Kasumi-1 (cell line): ENCODE data around the gene SEMA3C.

ENCODE experiments used
- DNase-seq, 2 experiments: peaks; one replicate each; lab custom pipeline; 2025; lab: John Stamatoyannopoulos, UW

The SEMA3C gene

DNA sequence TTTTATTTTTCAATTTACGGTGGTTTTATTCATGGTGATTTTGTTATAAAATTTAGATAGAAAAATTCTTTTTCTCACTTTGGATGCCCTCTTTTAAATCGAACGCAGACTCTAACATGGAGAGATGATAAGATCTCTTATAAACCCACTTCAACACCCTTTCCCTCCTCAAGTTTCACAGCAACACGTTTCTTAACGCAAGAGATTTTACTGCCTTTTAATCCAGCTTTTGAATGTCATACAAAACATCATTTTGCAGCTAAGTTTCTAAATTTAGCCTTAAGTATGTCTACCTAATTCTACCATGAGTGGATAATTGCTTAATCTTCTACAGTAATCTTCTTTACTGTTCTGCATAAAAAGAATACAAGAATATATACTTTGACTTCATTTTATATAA is 70.0 kb downstream of the SEMA3C start:
- no peak for DNase-seq

DNA sequence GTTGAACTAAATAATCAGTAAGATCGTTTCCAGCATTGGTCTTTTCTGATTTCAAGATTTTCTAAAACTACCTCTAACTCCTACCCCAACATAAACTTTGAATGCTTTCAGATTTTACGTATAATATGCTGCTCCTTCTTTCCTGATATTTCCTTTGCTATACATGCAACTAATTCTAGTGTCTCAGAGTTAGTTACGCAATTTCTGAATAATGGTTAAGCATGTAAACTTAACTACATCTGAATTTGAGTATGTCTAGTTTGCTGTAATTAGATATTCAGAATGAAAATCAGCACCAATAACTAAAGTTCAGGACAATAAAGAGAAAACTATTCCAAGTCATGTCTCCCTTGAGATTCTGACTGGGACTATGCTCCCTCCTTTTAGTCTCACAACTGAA is 71.0 kb downstream of the SEMA3C start:
- DNase-seq, result no peak

DNA sequence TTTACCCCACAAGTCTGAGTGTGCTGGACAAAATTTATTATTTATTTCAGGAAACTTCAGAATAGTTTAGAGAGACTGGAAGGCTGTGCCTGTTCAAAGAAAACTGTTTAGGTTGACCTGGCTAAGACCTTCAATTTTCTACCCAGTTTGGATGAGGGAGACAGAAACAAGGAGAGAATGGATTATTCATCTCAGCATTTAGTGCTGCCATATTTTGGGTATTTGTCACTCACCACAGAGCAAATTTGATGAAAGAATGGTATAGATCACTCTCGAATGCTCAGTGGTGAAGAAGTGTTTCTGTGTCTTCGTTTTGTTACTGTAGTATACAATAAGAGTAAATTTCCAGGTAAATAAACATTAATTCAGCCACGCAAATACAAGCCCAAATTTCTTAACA is 71.8 kb downstream of the SEMA3C start:
- DNase-seq, result no peak

DNA sequence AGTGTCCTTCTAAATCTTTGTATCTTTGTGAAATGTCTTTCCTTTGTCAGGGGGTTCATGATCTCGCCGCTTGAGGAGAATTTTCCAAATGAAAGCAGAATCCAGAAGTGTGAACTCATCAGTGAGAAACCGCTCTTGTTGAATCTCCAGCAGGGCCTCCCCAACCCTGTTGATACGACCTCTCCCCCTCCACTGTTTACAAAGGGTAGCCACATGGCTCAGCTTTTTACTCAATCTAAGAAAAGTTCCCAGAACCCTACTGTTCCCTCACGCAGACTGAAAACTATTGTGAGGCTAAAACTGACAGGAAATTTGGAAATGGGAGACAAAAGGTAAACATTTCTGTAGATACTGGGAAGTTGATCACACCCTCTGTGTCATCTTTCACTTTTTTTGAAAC is 73.9 kb downstream of the SEMA3C start:
- DNase-seq, result no peak

DNA sequence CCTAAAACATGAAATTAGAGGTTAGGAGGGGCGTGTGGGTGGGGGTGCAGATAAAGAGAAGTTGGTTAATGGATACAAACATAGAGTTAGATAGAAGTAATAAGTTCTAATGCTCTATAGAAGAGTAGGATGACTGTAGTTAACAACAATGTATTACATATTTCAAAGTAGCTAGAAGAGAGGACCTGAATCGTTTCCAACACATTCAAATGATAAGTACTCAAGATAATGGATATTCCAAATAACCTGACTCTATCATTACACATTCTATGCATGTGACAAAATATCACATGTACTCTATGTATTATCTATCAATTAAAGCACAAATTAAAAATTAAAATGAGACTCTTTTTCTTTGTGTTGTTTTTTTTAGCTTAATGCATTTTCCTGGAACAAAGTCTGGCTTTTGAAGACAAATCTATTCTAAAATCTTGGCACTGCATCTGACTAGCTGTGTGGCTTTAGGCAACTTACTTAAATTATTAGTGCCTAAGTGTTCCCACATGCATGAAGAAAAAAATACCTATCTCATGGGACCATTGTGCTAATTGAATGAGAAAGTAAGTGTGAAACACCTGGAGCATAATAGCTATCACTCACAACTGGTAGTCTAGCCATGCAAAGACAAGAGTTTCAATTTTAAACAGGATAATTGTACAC is 75.7 kb downstream of the SEMA3C start:
- no peak for DNase-seq

DNA sequence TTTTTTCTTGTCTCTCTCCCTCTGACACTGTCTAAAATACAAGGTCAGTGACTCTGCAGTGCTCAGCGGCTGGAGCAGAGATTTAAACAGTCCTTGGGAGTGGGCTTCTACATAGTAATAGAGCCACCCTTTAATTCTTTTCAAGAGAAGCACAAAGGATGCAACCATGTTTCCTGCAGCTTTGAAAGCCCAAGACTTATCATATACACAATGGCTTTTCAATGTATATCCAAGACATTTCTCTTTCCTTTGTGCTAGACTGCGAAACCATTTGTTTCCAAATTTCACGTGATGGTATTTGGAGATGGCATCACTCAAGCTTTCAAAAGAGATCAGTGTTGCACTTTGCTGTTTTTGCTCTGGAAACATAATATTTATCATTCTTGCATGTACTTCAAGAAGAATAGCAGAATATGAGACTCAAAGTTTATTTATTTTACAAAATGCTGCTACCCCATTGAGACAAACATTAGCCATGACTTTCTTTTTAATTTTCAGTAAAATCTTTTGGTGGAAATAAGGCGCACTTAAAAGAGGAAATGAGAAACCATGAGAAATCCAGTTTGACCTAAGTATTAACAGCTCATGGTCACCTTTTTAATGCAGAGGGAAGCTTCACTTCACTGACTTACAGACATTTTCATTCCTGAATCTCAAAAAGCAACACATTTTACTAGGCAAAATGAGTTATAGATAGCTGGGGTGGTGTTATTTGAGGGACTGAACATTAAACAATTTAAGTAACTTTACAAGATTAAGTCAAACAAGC is 76.6 kb downstream of the SEMA3C start:
- no peak for DNase-seq

DNA sequence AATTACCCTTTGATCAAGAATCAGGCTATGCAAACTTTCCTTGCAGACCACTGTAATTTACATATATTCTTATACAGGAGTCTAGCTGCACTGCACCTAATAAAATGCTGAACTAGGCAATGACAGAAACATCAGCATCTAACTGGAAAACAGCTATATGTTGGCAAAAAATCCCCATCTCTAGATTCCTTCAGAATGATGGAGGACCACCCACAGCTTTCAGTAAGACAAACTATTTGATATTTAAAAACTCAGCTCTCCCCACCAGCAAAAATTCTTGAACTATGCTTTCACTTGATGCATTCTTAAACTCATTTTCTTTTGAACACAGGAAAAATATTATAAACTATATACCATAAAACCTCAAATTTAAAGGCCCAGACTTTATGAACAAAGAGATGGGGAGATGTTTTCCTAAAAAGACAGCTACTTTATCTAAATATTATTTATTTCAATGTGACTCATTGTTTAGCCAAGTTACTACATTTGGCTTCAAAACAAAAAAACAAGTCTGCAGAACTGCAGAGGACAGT is 77.4 kb downstream of the SEMA3C start:
- no peak for DNase-seq

DNA sequence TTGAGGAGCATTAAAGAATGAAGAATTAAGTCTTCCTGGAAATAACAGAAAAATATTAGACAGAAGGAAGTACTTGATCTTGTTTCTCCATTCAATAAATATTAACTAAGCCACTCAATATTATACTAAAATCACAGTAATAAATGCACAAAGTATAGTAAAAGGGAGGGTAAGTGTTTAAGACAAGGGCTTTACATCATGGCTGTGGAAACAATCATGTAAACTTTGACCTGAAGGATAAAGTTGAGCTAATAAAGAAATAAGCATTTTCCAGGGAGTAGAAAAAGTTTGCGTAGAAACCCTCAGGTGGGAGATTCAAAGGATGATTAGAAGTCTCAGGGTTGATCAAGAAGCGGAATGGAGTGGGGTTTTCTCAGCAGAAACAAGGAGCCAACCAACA is 78.2 kb downstream of the SEMA3C start:
- no peak for DNase-seq

DNA sequence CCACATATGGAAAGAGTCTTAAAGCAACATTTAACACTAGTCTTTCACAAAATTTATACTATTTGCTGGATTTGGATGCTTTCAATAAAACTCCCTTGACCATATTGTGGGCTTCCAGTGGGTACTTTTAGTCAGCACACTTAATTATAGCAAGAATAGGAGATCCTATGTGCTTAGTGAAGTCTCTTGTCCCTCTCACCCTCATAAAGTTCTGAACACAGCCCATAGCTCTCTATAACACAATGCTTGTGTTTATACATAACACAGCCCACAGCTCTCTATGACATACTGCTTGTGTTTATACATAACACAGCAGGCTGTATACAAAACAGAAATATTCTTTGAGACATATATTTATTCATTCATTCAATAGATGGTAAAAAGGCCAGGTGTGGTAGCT is 79.0 kb downstream of the SEMA3C start:
- no peak for DNase-seq

DNA sequence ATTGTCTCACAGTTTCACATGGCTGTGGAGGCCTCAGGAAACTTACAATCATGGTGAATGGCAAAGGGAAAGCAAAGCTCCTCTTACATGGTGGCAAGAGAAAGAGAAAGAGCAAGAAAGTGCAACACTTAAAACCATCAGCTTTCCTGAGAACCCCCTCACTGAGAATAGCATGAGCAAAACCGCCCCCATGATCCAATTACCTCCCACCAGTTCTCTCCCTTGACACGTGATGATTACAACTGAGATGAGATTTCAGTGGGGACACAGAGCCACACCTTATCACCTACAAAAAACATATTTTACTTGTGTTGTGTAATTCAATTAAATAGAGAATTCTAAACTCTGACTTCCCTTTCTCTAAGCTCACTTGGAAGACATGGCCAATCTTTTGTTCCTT is 80.2 kb downstream of the SEMA3C start:
- no peak for DNase-seq

DNA sequence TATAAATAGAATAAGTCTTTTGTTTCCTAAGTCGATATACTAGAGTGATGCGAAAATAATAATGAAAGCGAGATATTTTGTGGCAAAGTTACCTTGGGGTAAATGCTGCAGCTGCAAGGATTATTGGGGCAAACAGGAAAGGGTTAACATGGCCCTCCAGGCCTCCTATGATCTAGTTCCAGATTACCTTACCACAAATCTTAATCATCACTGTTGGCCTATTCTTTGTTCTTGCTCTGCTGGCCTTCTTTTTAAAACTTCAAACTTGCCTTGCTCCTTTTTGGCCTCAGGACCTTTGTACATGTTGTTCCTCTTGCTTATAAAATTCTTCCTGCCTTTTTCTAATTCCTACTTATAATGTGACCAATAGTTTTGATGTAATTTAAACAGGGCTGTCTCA is 81.5 kb downstream of the SEMA3C start:
- no peak for DNase-seq

DNA sequence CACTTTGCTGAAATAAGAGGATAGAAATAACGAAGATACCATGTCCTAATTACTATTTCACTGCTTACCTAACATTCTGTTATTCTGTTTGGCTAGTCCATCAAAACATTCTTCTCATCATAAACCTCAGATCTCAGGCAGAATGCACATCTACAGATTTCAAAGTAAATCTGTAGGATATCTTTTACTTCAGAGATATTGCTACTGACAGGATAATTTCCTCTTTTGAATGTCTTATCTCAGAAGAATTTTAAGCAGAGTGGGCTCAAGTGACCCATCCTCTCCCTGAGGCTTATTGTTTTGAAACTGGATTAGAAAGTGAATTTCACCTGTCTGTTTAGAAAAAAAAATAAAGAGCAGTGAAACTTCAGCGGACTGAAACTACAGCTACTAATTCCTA is 83.6 kb downstream of the SEMA3C start:
- DNase-seq, result no peak

DNA sequence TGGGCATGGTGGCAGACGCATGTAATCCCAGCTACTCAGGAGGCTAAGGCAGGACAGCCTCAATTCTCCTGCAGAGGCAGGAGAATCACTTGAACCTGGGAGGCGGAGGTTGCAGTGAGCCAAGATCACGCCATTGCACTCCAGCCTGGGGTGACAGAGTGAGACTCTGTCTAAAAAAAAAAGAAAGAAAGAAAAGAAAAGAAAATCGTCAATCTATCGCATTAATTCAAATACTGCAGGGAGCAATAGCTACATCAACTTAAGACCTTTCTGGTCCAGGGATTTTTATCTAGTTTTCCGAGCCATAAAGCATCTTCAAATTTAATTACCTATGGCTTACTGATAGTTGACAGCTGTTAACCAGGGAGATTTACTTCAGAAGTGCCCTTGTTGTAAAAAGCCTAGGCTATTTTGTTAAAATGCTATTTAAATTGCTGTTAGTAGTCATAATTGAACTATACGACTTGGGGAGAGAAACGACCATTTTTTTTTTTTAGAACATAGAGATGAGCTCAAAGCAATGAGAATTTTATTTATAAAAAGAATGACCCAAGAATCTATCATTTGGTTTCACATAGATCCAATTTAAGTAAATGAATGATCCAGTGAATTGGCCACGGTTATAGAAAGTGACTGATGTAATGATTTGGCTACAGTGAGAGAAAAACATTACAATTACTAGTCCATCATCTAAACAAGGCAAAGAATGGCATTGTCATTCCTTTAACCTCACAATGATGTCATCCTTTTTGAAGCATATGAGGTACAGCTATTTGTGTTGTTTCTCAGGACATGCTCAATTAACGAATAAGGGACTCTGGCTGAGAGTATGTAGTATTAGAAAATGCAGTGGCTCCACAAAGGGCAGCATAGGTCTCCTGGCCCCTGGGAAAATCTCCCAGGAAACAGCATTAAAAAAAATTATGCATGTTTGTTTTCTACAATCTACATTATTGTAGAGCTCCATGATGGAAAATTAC is 85.3 kb downstream of the SEMA3C start:
- DNase-seq, result no peak

DNA sequence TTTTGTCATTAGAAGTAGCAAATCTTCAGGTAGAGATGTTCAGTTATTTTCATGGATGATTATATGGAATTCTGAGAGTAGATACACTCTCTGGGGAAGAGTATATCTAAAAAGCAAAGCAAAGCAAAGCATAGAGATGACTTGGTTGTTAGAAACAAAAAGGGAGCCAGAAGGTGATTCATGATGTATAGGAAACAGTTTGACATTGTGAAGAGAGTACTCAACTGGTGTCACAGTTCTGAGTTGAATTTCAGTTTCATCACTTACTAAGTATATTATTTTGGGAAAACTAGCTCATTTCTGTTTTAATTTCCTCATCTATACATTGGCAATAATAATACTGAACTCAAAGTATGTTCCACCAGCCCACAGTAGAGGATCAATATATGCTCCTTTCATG is 86.8 kb downstream of the SEMA3C start:
- no peak for DNase-seq

DNA sequence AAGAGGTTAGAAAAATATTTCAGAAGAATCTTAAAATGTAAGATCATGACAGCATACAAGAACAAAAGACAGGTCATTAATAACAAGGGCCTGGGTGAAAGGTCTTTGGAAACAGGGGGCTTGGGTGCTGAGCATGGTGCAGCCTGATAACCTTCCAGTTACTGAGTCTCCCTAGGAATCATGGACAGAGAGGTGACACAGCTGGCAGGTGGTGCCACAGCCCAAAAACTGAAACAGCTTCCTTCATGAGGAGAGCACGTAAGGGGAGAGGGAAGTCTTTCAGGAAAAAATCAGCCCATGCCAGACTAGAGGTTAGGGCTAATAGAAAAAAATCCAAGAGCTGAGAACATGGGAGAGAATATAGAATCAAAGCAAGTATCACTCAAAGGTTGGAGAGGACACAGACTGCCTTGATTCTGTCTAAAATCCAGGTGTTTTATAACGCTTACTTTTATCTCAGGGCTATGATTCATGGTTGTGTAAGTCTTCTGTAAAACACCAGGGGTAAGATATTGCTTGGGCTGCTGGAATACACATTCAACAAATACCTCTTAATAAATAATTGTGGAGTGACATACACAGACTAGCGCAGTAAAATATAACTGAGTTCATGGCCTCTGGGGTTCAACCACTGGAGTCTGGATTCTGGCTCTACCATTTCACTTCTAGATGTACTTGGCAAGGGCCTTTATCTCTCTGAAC is 88.1 kb downstream of the SEMA3C start:
- no peak for DNase-seq

DNA sequence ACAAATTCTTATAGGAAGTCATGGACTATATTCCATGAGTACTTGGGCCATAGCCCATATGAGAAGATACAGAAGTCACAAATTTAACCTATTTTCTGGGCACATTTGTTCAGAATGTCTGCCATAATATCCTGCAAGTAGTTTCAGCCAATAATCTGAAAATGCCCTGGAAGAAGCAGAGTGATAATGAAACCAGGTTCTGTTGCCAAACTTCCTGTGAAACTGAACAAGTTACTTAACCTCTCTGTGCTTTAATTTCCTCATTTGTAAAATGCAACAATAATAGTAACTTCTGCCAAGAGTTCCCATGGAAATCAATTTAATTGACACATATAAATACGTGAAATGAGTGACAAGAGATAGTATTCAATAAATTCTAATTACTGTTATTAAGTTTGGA is 88.8 kb downstream of the SEMA3C start:
- DNase-seq, result no peak

DNA sequence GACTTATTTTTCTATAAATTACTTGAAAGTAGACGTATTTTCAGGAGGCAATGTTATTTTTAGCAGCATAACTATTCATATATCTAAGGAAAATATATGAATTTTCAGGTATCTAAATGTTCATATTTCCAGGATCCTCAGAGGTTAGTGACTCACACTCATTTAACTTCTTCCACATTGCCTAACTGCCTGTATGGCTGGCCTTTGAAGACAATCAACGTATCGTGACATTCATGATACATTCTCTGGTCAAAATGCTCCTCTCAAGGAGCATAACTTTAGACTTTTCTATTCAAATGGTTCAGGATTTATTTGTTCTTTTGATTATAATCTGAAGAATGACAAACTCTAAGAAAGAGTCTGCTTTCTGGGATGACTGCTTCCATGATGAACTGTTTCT is 89.3 kb downstream of the SEMA3C start:
- no peak for DNase-seq

DNA sequence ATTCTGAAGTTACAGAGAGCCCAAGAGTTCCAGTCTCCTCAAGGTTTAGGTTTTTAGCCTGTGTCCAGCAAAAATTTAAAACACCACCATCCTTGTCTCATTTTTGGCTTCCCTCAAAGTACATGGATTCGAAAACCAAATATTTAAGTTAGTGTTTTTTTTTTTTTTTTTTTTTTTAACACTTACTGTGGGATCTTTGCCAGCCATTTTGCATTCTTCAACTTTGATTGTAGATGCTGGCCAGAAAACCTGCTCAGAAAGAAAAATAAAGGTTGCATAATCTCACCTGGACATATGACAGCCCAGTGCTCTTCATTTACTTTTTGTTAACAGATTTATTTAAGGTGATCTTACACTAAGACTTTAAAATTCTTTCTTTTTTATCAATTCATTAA is 91.6 kb downstream of the SEMA3C start:
- no peak for DNase-seq

DNA sequence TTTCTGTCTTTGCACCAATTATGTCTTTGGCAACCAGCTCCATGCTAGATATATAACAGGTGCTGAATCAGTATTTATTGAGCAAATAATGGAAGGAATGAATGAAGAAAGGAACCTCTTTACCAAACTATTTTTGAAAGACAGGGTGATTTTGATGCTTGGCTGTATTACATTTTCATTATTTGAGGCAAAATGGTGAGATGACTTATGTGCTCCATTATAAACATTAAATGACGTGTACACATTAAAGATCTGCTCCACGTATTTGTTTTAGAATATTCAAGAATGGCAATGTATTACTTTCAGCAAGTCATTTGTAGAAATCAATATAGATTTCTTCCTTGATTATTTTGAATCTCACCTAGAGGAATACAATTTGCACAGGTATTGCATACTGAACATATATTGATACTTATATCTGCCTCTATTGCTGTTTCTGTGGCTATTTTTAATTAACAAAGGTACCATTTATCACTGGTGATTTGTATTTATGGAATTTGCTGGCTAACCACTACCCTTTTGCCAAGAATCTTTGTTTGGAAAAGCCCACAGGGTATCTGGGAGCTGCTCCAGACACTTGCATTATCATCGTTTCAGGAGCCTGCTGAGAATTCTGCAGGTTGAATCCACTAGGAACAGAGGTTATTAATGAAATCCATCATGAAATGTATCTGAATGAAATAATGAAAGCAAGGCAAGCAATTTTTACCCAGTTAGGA is 92.2 kb downstream of the SEMA3C start:
- DNase-seq, result no peak

DNA sequence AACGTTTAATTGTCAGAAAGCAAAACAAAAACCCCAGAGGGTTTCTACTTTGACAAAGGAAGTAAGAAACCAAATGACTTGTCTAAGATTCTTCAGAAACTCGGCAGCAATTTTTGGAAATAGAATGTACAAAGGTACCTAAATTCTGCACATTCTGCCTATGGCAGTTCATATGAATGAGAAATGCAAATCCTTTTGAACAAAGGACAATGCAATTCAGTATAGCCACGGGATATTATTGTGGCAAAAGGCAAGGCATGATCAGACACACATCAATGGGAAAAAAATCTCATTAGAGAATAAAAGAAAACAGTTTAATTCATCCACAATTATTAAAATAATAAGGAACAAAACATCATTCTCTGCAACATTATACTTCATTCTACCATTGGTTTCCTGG is 93.4 kb downstream of the SEMA3C start:
- DNase-seq, result no peak

DNA sequence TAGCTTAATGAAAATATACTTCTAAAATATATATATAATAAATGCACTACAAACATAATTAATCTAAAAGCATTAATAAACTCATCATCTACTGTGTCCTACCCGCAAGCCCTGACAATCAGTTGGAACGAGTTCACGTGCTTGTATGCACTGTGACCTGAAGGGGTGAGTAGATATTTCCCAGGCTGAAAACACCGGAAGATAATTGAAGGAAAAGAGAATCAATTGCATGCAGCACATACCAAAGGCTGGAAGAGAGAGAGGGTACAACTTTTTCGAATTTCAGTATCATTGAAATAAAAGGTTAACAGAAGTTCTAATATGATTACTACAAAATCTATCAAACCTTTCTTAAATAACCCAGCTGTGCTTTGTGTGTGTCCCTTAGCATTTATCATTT is 94.6 kb downstream of the SEMA3C start:
- no peak for DNase-seq
